ENCODE measurements around the gene RBM6. TPM values are rescaled to one million over a fixed set of nuclear protein-coding genes. Genes with fewer than 3 reads are reported as not detected.

Gene RBM6
- total RNA-seq, 1 experiment from 2014 or later, result 21.7 TPM

Other genes with a start within 250 kb of the RBM6 start
- gene AMIGO3, start 220.5 kb upstream of the RBM6 start, total RNA-seq (2014; rRNA removed; shearing (Covaris generic)), result 5.5 TPM in 1 of 2 replicates, not detected in the other
- 20.4 and 39.4 TPM in 2 replicates for gene GMPPB, start 216.2 kb upstream of the RBM6 start, total RNA-seq (2014; rRNA removed; shearing (Covaris generic))
- gene IP6K1, start 153.6 kb upstream of the RBM6 start, total RNA-seq (2014; rRNA removed; shearing (Covaris generic)), result 21.4 and 33.7 TPM in 2 replicates
- not detected in 2 replicates for gene CDHR4, start 140.3 kb upstream of the RBM6 start, total RNA-seq (2014; rRNA removed; shearing (Covaris generic))
- 0.89 and 1.6 TPM in 2 replicates for gene INKA1, start 136.9 kb upstream of the RBM6 start, total RNA-seq (2014; rRNA removed; shearing (Covaris generic))
- 21.8 and 46.1 TPM in 2 replicates for gene UBA7, start 126.2 kb upstream of the RBM6 start, total RNA-seq (2014; rRNA removed; shearing (Covaris generic))
- 6.5 and 9.9 TPM in 2 replicates for gene TRAIP, start 83.6 kb upstream of the RBM6 start, total RNA-seq (2014; rRNA removed; shearing (Covaris generic))
- 0.12 and 0.27 TPM in 2 replicates for gene CAMKV, start 70.2 kb upstream of the RBM6 start, total RNA-seq (2014; rRNA removed; shearing (Covaris generic))
- 0.17 and 1.4 TPM in 2 replicates for gene MST1R, start 36.3 kb upstream of the RBM6 start, total RNA-seq (2014; rRNA removed; shearing (Covaris generic))
- gene MON1A, start 10.3 kb upstream of the RBM6 start, total RNA-seq (2014; rRNA removed; shearing (Covaris generic)), result 2.8 and 5.1 TPM in 2 replicates
- gene RBM5, start 148.8 kb downstream of the RBM6 start, total RNA-seq (2014; rRNA removed; shearing (Covaris generic)), result 18.0 and 37.1 TPM in 2 replicates
- 3.7 and 6.6 TPM in 2 replicates for gene SEMA3F, start 215.2 kb downstream of the RBM6 start, total RNA-seq (2014; rRNA removed; shearing (Covaris generic))

Data from M059J (cell line).